ENCODE data around the gene EXOG. TPM values are rescaled to one million over a fixed set of nuclear protein-coding genes. Genes with fewer than 3 reads are reported as not detected.
A peak's percentile ranks its signal among the peaks of the same experiment; 100 is the strongest.

EXOG gene
- total RNA-seq, 1 donor from 2014 or later: 18.4 TPM

DNA sequence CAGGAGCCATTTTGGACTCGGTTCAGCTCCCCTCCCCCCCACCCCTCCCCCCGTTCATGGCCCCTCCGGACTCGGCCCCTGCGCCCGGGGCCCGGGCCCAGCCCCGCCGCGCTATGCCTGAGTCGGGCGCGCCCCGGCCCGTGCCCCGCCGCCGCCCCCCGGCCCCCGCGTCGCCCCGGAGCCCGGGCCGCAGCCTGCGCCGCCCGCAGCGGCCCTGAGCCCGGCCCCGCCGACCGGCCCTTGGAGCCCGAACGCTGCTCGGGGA, 42.3 kb upstream of the EXOG start:
- TF ChIP-seq, protein P1, sequence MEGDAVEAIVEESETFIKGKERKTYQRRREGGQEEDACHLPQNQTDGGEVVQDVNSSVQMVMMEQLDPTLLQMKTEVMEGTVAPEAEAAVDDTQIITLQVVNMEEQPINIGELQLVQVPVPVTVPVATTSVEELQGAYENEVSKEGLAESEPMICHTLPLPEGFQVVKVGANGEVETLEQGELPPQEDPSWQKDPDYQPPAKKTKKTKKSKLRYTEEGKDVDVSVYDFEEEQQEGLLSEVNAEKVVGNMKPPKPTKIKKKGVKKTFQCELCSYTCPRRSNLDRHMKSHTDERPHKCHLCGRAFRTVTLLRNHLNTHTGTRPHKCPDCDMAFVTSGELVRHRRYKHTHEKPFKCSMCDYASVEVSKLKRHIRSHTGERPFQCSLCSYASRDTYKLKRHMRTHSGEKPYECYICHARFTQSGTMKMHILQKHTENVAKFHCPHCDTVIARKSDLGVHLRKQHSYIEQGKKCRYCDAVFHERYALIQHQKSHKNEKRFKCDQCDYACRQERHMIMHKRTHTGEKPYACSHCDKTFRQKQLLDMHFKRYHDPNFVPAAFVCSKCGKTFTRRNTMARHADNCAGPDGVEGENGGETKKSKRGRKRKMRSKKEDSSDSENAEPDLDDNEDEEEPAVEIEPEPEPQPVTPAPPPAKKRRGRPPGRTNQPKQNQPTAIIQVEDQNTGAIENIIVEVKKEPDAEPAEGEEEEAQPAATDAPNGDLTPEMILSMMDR (IDR thresholded peaks at IDR 0.05): no peak
- Mint-ChIP-seq H3K9me3 (ENCODE audit: unreplicated experiment) (no peaks in the 10 kb centered on the region), H3K4me3 (ENCODE audit: unreplicated experiment) (peak overlapping the region; percentile 72), H3K27ac (ENCODE audit: unreplicated experiment) (no peak overlapping the region), H3K27me3 (ENCODE audit: unreplicated experiment) (no peaks in the 10 kb centered on the region), H3K4me1 (ENCODE audit: unreplicated experiment) (peaks cover 17% of the 10 kb centered on the region), H3K36me3 (ENCODE audit: unreplicated experiment) (no peaks in the 10 kb centered on the region)
- DNase-seq (ENCODE audit: extremely low spot score, unreplicated experiment): no peak

DNA sequence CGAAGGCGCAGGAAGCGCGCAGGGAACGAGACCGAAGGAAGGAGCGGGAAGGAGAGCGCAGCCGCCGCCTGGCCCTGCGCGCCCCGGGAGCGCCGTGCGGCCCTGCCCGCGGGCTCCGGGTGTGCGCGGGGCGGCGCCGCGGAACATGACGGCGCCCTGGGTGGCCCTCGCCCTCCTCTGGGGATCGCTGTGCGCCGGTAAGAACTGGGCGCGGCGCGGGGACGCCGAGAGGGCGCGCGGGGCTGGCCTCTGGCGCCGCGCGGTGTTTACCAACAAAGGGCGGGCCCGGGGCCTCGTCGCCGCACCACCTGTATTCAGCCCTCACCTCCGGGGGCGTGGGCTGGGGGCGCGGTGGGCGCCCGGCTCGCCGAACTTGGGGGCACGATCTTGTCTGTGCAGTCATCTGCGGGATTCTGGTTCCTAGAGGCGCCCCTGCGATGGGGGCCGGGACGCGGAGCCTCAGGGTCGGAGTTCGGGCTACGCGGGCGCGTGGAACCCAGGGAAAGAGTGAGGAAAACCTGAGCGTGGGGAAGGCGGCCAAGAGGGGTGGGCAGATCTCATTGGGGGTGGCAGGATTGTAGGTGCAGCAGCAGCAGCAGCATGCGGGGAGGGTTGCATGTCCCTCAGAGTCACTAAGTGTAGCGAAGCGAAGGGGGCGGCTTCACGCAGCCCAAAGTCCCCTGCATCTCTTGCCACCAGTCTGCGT, 41.8 kb upstream of the EXOG start:
- H3K36me3 Mint-ChIP-seq (ENCODE audit: unreplicated experiment): no peaks in the 10 kb centered on the region
- peak overlapping the region; percentile 98 for H3K4me3 Mint-ChIP-seq (ENCODE audit: unreplicated experiment)
- no peaks in the 10 kb centered on the region for H3K9me3 Mint-ChIP-seq (ENCODE audit: unreplicated experiment)
- H3K27ac Mint-ChIP-seq (ENCODE audit: unreplicated experiment): peak overlapping the region; percentile 93
- peaks cover 22% of the 10 kb centered on the region for H3K4me1 Mint-ChIP-seq (ENCODE audit: unreplicated experiment)
- TF ChIP-seq, protein P1 (IDR thresholded peaks at IDR 0.05): no peak
- no peak for DNase-seq (ENCODE audit: extremely low spot score, unreplicated experiment)
- no peaks in the 10 kb centered on the region for H3K27me3 Mint-ChIP-seq (ENCODE audit: unreplicated experiment)

DNA sequence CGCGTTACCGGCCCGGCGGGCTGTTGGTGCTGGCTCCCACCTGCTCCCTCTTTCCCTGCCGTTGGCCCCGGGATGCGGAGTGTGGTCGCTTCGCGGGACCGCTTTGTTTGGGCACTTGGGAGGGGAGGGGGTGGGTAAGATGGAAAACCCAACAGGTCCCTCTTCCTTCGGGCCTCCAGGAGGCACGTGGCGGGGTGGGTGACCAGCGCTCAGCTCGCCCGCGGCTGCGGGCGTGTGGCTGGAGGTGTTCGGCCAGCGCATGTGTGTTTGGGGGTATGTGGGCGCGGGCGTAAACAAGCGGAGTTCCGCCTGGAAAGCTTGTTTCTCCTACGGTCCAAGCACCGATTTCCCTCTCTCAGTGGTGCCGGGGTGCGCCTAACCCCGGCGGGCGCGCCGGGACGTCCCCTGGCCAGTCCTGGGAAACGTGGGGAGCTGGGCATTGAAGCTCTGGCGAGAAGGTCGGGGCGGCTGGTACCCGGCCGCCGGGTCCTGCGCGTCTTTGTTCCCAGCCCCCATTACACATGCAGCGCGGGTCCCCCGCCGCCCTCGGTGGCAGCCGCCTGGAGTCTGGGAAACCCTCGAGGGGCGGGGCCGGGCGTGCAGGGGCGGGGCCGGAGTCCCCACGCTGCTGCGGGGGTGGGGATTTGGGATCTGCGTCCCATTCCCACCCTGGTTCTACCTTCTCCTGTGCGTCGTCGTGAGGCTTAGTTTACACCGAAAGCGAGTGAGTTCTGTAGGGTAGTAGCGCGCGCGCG, 41.1 kb upstream of the EXOG start:
- peak; percentile 87 for DNase-seq (ENCODE audit: extremely low spot score, unreplicated experiment)
- peak overlapping the region; percentile 93 for H3K27ac Mint-ChIP-seq (ENCODE audit: unreplicated experiment)
- H3K4me3 Mint-ChIP-seq (ENCODE audit: unreplicated experiment): peak overlapping the region; percentile 98
- peaks cover 27% of the 10 kb centered on the region for H3K4me1 Mint-ChIP-seq (ENCODE audit: unreplicated experiment)
- no peaks in the 10 kb centered on the region for H3K27me3 Mint-ChIP-seq (ENCODE audit: unreplicated experiment)
- H3K36me3 Mint-ChIP-seq (ENCODE audit: unreplicated experiment): no peaks in the 10 kb centered on the region
- no peaks in the 10 kb centered on the region for H3K9me3 Mint-ChIP-seq (ENCODE audit: unreplicated experiment)
- TF ChIP-seq, protein P1 (IDR thresholded peaks at IDR 0.05): no peak

DNA sequence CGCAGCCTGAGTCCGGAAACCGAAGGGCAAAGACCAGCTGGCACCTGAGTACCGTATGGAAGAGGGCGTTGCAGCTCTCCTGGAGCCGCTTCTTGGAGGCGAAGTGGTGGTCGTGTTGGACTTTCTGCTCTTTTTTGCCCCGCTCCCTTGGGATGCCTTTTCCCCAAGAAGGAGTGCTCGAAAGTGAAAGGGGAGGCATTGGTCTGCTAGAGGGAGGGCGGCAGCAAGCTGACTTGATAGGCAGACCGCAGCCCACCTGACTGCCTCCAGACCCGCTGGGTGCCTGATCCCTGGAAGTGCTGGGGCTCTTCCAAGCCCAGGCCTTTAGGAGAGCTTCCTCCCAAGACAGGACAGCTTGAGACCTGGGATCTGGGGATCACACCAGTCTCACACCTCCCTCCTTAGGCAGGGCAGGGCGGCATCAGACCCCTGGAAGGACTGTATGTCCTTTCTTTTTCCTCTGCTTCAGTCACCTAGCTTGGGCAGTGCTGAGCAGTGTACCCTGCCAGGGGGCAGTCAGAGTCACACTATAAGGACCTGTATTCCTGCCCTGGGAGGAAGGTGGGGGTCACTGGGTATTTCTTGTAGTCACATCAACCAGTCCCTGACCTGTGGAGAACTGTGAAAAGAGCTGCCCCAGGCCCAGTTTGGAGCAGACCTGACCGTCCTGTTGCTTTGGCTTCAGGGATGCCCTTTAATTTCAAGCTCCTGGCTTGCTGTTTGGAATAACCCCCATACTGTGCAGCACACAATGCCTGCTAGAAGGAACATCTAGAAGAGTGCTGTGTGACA, 40.3 kb upstream of the EXOG start:
- Mint-ChIP-seq H3K27ac (ENCODE audit: unreplicated experiment) (no peak overlapping the region), H3K27me3 (ENCODE audit: unreplicated experiment) (no peaks in the 10 kb centered on the region), H3K4me3 (ENCODE audit: unreplicated experiment) (peak overlapping the region; percentile 98), H3K4me1 (ENCODE audit: unreplicated experiment) (peaks cover 32% of the 10 kb centered on the region), H3K36me3 (ENCODE audit: unreplicated experiment) (no peaks in the 10 kb centered on the region), H3K9me3 (ENCODE audit: unreplicated experiment) (no peaks in the 10 kb centered on the region)
- DNase-seq (ENCODE audit: extremely low spot score, unreplicated experiment): peak; percentile 59
- TF ChIP-seq, protein P1 (IDR thresholded peaks at IDR 0.05): no peak
